GM13977 (cell line): ENCODE data around the gene DCLRE1C.
"Not testable (repeated sequence)": the region's sequence is repeated elsewhere in the genome, so short reads cannot be mapped to it uniquely, and the experiment has no call there.

Experiments used
- DNase-seq: peaks from one replicate; pipeline ENCODE4 v3.0.0; 2012; ENCODE audit warnings: low spot score
- in situ Hi-C: fragments of 300-500 bp; cut with MboI; formaldehyde crosslinking; loops from one replicate; pipeline ENCODE4 v1.12.0; 2022; ENCODE audit warnings: low sequenced_read_pairs, low pct_unique_long_range_greater_than_20kb, mixed read lengths, inconsistent platforms; ENCODE audit not compliant: unreplicated experiment
- TF ChIP-seq, protein P1 (sequence below): IDR thresholded peaks from 2 replicates; pipeline ENCODE4 v1.5.1; 2012; ENCODE audit warnings: mild to moderate bottlenecking, control low read depth; ENCODE audit not compliant: insufficient read depth; ENCODE audit errors: extremely low read depth, missing control alignments

DCLRE1C gene

DNA sequence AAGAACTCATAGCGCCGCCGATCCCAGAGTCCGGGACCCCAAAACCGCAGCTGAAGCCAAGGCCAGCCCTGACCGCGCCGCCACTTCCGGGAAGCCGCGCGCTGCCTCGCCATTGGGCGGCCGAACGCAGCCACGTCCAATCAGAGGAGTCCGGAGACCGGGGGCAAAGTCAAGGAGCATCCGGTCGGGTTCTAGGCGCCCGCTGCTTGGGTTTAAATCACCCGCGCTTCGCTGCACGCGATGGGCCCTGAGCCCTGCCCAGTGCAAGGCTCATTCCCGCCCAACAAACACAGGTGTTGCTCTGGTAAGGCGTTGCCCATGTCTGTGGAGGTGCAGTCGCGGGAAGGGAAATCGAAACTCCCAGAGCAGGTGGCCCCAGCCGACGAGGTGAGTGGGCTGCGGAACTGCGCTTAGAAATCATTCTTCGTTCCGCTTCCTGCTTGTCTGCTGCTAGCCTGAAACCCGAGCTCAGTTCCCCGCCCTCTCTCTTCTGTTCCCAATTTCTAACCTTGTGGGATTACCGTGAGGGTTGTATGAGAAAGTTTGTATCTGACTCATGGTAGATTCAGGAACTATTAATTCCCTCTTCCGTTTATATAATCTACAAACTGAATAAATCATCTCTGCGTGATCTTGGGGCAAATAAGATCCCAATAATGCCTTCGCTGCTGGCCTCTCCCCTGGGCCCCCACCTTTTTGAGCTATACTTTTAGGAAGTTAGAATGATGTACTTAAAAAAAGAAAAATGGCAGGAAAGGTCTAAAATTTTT, at the start of gene DCLRE1C:
Gene DCLRE1C, minus strand, starts transcription at position 96 of the 770 bp plus-strand sequence. Its CDS starts 86 bp downstream, at position 10.
- in situ Hi-C loops, result no loop called here
- peak; percentile 91 for DNase-seq
- TF ChIP-seq, protein P1, sequence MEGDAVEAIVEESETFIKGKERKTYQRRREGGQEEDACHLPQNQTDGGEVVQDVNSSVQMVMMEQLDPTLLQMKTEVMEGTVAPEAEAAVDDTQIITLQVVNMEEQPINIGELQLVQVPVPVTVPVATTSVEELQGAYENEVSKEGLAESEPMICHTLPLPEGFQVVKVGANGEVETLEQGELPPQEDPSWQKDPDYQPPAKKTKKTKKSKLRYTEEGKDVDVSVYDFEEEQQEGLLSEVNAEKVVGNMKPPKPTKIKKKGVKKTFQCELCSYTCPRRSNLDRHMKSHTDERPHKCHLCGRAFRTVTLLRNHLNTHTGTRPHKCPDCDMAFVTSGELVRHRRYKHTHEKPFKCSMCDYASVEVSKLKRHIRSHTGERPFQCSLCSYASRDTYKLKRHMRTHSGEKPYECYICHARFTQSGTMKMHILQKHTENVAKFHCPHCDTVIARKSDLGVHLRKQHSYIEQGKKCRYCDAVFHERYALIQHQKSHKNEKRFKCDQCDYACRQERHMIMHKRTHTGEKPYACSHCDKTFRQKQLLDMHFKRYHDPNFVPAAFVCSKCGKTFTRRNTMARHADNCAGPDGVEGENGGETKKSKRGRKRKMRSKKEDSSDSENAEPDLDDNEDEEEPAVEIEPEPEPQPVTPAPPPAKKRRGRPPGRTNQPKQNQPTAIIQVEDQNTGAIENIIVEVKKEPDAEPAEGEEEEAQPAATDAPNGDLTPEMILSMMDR, result no peak

GRCh38 chr10:14995964-14996565, 42.2 kb upstream of the DCLRE1C start:
- TF ChIP-seq, protein P1, result no peak
- no peak for DNase-seq
- in situ Hi-C loops, result no loop called here

- DNase-seq, in situ Hi-C loops: not testable (repeated sequence)
Observed at GRCh38 chr10:14993500-14994455, 39.9 kb upstream of the DCLRE1C start.

GRCh38 chr10:14992336-14992735, 38.4 kb upstream of the DCLRE1C start:
- DNase-seq, in situ Hi-C loops: not testable (repeated sequence)

DNA sequence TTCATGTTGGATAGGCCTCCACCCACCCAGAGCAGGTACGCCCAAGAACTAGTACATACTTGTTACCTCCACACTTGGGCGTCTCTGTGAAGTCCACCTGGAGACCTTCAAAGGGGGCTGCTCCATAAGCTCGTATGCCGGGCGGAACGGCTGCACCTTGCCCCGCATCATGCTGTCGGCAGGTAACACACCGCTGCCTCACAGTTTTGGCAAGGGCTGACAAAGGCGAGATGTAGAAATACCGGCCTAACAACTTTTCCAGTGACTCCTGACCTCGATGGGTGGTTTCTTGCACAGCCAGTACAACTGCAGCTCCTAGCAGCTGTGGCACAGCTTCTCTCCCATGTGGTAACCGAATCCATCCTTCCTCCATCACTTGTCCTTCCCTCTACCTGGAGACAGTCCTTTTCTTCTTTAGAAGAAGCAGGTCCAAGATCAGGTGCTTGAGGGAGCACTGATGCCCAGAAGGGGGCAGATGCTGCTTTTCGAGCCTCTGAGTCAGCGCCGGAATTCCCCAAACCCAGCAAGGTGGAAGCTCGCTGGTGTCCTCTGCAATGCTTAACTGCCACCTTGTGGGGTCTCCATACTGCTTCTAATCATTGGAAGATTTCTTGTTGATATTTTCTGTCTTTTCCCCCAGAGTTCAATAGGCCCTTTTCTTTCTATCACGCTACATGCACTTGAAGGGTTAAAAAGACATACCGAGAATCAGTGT, 37.3 kb upstream of the DCLRE1C start:
- DNase-seq, result peak; percentile 24
- TF ChIP-seq, protein P1, result peak; percentile 40
- in situ Hi-C loops, result not testable (repeated sequence)

DNA sequence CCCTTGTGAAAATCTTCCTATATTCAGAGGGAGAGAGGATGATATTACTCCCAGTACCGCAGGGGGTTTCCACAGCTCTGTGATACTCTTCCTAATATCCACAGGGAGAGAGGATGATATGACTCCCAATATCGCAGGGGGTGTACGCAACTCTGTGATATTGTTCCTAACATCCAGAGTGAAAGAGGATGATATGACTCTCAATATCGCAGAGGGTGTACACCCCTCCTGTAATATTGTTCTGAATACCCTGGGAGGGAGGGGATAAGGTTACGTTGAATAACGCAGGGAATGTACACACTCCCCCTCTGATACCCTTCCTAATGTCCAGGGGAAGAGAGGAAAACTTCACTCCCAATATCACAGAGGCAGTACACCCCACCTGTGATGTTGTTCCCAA, 35.7 kb upstream of the DCLRE1C start:
- DNase-seq, in situ Hi-C loops: not testable (repeated sequence)

GRCh38 chr10:14982744-14983143, 28.8 kb upstream of the DCLRE1C start:
- no peak for DNase-seq
- in situ Hi-C loops, result no loop called here
- TF ChIP-seq, protein P1, result no peak
